ENCODE data around the gene DNAJB2. TPM values are rescaled to one million over a fixed set of nuclear protein-coding genes. Genes with fewer than 3 reads are reported as not detected.

Gene DNAJB2
- total and polyA plus RNA-seq, 7 experiments from 2014 or later, result 6.7 to 134 (median 107) TPM

DNA sequence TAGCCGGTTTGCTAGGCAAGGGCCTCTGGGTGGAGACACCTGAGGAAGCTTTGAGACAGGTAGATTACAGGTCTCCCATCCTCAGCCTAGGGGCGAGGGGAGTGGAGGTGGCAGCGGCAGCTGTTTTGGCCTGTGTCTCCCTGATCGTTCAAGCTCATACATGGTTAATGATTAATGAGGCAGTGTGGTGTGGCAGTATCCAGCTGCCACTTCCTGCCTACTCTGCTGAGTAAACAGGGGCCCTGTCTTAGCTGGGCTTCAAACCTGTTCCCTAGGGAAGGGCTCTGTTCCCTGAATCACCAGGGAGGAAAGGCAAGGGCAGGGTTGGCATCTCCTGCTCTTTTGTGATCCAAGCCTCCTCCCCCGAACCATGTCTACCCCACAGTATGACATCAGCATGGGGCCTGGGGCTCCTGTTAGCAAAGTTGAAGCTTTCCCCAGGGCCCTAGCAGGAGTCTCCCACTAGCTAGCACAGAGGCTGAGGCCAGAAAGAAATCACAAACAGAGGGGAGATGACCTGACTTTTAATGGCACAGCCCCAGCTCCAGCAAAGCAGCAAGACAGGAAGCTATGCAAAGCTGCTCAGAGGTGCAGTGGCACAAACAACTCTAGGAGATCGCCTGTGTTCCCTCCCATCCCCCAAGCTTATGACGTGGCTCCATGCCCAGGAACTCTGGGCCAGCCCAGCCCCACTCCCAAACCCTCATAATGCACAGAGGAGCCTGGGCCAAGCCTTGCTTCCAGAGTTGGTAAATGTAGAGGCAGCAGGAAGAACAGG lies 29.8 kb upstream of the DNAJB2 start:
- H3K36me3 ChIP-seq (ENCODE audit: control insufficient read depth in 2 of 3, insufficient read depth in 3 of 3, low read length in 3 of 3), result peaks cover 11 to 48% (median 17%) of the 10 kb centered on the region in 3 experiments
- CTCF ChIA-PET, result interaction anchor here (0.5 to 2.9 kb wide), 12 partner anchors 8 to 139 kb away, joined by 3 to 14 read pairs (median 4); partner anchors contain the start of genes ANKZF1, ATG9A and DNPEP
- intact Hi-C loops (cut with micrococcal nuclease), result loop anchor here (5.0 kb wide), 4 partner anchors 348 to 1032 kb away; partner anchors contain the start of genes STK11IP (in 2 of the 2), ARPC2 (in 1 of the 2), CTDSP1 (in 1 of the 2) and TTLL4 (in 1 of the 2)
- Mint-ChIP-seq H3K27me3 (peaks cover 0 to 2% (median 0%) of the 10 kb centered on the region in 5 donors), H3K4me1 (peaks cover 44 to 79% (median 76%) of the 10 kb centered on the region in 7 donors), H3K4me3 (peak overlapping the region; percentile 82 to 100 (median 92)), H3K9me3 (peaks cover 0 to 10% (median 0%) of the 10 kb centered on the region in 11 donors), H3K36me3 (peaks cover 5 to 58% (median 36%) of the 10 kb centered on the region in 5 donors), H3K27ac (peak overlapping the region; percentile 88 to 99 (median 97))
- H3K27ac ChIP-seq (ENCODE audit: low read depth, low read length), result peak overlapping the region; percentile 89
- H3K4me1 ChIP-seq (ENCODE audit: control insufficient read depth in 2 of 2, insufficient read depth in 2 of 2, low read length in 2 of 2), result peaks cover 72% of the 10 kb centered on the region in 2 donors
- DNase-seq, result peak in 8 of 9 donors; percentile 36 to 63 (median 53)
- no peaks in the 10 kb centered on the region for H3K9me3 ChIP-seq (ENCODE audit: control insufficient read depth in 2 of 3, low read length in 3 of 3)
- ATAC-seq, result no peak
- peak overlapping the region; percentile 65 for H3K4me3 ChIP-seq (ENCODE audit: low read length)
- POLR2A ChIA-PET, result interaction anchor here (0.9 to 14.3 kb wide), 15 partner anchors 9 to 358 kb away, joined by 3 to 575 read pairs (median 11); partner anchors contain the start of genes ABCB6, ANKZF1, ATG9A and CNPPD1
- H3K27me3 ChIP-seq (ENCODE audit: control insufficient read depth in 2 of 2, insufficient read depth in 2 of 2, low read length in 2 of 2), result no peaks in the 10 kb centered on the region

DNA sequence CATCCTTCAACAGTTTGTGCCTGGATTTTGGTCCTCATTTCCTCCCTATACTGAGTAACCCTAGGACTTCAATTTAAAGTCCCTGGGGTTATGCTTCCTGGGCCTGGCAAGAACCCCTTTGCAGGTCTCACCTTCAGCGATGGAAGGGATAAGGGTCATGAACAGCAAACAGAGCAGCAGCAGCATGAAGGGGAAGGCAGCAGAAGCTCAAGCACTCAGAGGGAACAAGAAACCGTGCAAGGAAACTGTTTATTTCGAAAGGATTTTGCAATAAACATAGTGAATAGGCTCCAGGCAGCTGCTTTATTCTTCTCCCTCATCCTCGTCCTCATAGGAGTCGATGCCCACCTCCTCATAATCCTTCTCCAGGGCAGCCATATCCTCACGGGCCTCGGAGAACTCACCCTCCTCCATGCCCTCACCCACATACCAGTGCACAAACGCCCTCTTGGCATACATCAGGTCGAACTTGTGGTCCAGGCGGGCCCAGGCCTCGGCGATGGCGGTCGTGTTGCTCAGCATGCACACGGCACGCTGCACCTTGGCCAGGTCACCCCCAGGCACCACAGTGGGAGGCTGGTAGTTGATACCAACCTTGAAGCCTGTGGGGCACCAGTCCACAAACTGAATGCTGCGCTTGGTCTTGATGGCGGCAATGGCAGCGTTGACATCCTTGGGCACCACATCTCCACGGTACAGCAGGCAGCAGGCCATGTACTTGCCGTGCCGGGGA lies 29.0 kb upstream of the DNAJB2 start:
- H3K36me3 ChIP-seq (ENCODE audit: control insufficient read depth in 2 of 3, insufficient read depth in 3 of 3, low read length in 3 of 3), result peaks cover 11 to 49% (median 17%) of the 10 kb centered on the region in 3 experiments
- ChIA-PET POLR2A (interaction anchor here (1.1 to 14.3 kb wide), 16 partner anchors 8 to 137 kb away, joined by 3 to 575 read pairs (median 11); partner anchors contain the start of genes ABCB6, ANKZF1, ATG9A and CNPPD1), CTCF (interaction anchor here (0.9 to 2.9 kb wide), 6 partner anchors 18 to 45 kb away, joined by 3 to 14 read pairs (median 5); partner anchors contain the start of genes ANKZF1 and ATG9A)
- H3K27ac Mint-ChIP-seq, result peak overlapping the region; percentile 88 to 99 (median 97)
- peak overlapping the region; percentile 89 for H3K27ac ChIP-seq (ENCODE audit: low read depth, low read length)
- peaks cover 65 to 71% of the 10 kb centered on the region in 2 donors for H3K4me1 ChIP-seq (ENCODE audit: control insufficient read depth in 2 of 2, insufficient read depth in 2 of 2, low read length in 2 of 2)
- peaks cover 0 to 2% (median 0%) of the 10 kb centered on the region in 5 donors for H3K27me3 Mint-ChIP-seq
- ATAC-seq, result no peak
- no peaks in the 10 kb centered on the region for H3K27me3 ChIP-seq (ENCODE audit: control insufficient read depth in 2 of 2, insufficient read depth in 2 of 2, low read length in 2 of 2)
- H3K36me3 Mint-ChIP-seq, result peaks cover 5 to 58% (median 36%) of the 10 kb centered on the region in 5 donors
- DNase-seq, result no peak
- peaks cover 0 to 14% (median 0%) of the 10 kb centered on the region in 11 donors for H3K9me3 Mint-ChIP-seq
- H3K4me3 Mint-ChIP-seq, result peak overlapping the region; percentile 82 to 100 (median 92)
- H3K9me3 ChIP-seq (ENCODE audit: control insufficient read depth in 2 of 3, low read length in 3 of 3), result no peaks in the 10 kb centered on the region
- intact Hi-C loops (cut with micrococcal nuclease), result loop anchor here (5.0 to 10.0 kb wide), 4 partner anchors 353 to 965 kb away; partner anchors contain the start of genes CNOT9 (in 1 of the 2), CTDSP1 (in 1 of the 2) and USP37 (in 1 of the 2)
- H3K4me1 Mint-ChIP-seq, result peaks cover 44 to 77% (median 74%) of the 10 kb centered on the region in 7 donors
- peak overlapping the region; percentile 65 for H3K4me3 ChIP-seq (ENCODE audit: low read length)

DNA sequence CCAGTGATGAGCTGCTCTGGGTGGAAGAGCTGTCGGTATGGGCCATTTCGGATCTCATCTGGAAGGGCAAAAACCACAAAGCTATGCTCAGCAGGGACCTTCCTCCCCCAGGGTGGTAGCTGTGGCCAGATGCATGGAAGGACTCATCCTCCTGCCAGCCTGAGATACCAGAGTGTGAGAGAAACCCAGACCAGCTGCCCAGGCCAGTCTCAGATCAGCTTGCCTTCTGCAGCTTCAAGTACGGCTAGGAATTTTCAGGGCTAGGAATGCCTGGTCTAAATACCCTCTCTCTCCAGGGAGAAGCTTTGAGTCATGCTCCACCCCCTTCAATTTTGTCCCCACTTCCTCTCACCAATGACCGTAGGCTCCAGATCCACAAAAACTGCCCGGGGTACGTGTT lies 27.5 kb upstream of the DNAJB2 start:
- ChIA-PET POLR2A (interaction anchor here (0.8 to 14.3 kb wide), 14 partner anchors 14 to 371 kb away, joined by 3 to 575 read pairs (median 6); partner anchors contain the start of genes ABCB6, ANKZF1, ATG9A and CNPPD1), CTCF (interaction anchor here (0.6 to 2.2 kb wide), 7 partner anchors 21 to 82 kb away, joined by 3 to 11 read pairs (median 4); partner anchors contain the start of genes CNPPD1 and SLC23A3)
- Histone ChIP-seq H3K4me1 (ENCODE audit: control insufficient read depth in 2 of 2, insufficient read depth in 2 of 2, low read length in 2 of 2) (peaks cover 54 to 61% of the 10 kb centered on the region in 2 donors), H3K9me3 (ENCODE audit: control insufficient read depth in 2 of 3, low read length in 3 of 3) (no peaks in the 10 kb centered on the region), H3K36me3 (ENCODE audit: control insufficient read depth in 2 of 3, insufficient read depth in 3 of 3, low read length in 3 of 3) (peaks cover 11 to 46% (median 17%) of the 10 kb centered on the region in 3 experiments), H3K4me3 (ENCODE audit: low read length) (peak overlapping the region; percentile 79), H3K27me3 (ENCODE audit: control insufficient read depth in 2 of 2, insufficient read depth in 2 of 2, low read length in 2 of 2) (no peaks in the 10 kb centered on the region), H3K27ac (ENCODE audit: low read depth, low read length) (peak overlapping the region; percentile 95)
- Mint-ChIP-seq H3K9me3 (peaks cover 0 to 8% (median 0%) of the 10 kb centered on the region in 11 donors), H3K4me3 (peak overlapping the region; percentile 82 to 100 (median 92)), H3K36me3 (peaks cover 5 to 57% (median 36%) of the 10 kb centered on the region in 5 donors), H3K27me3 (no peaks in the 10 kb centered on the region), H3K27ac (peak overlapping the region; percentile 88 to 99 (median 93)), H3K4me1 (peaks cover 43 to 77% (median 70%) of the 10 kb centered on the region in 7 donors)
- ATAC-seq, result no peak
- DNase-seq, result no peak
- intact Hi-C loops (cut with micrococcal nuclease), result loop anchor here (5.0 to 10.0 kb wide), 4 partner anchors 354 to 967 kb away; partner anchors contain the start of genes CNOT9 (in 1 of the 2), CTDSP1 (in 1 of the 2) and USP37 (in 1 of the 2)

DNA sequence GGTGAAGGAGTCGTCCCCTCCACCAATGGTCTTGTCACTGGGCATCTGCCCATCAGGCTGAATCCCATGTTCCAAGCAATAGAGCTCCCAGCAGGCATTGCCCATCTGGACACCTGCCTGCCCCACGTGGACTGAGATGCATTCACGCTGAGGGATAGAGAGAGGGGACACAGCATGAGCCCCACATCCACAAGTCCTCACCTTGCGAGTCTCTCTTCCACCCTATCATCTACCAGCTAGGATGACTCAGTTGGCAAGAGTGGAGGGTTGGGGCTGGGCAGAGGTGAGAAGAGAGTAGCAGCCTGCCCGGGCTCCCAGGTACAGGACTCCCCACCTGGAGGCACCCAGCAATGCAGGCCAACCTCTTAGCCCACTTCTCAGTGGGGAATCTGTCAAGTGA lies 27.1 kb upstream of the DNAJB2 start:
- Histone ChIP-seq H3K4me1 (ENCODE audit: control insufficient read depth in 2 of 2, insufficient read depth in 2 of 2, low read length in 2 of 2) (peaks cover 50 to 57% of the 10 kb centered on the region in 2 donors), H3K36me3 (ENCODE audit: control insufficient read depth in 2 of 3, insufficient read depth in 3 of 3, low read length in 3 of 3) (peaks cover 11 to 46% (median 17%) of the 10 kb centered on the region in 3 experiments), H3K27me3 (ENCODE audit: control insufficient read depth in 2 of 2, insufficient read depth in 2 of 2, low read length in 2 of 2) (no peaks in the 10 kb centered on the region), H3K9me3 (ENCODE audit: control insufficient read depth in 2 of 3, low read length in 3 of 3) (no peaks in the 10 kb centered on the region), H3K27ac (ENCODE audit: low read depth, low read length) (peak overlapping the region; percentile 95), H3K4me3 (ENCODE audit: low read length) (peak overlapping the region; percentile 79)
- H3K27ac Mint-ChIP-seq, result peak overlapping the region; percentile 88 to 99 (median 94)
- H3K4me3 Mint-ChIP-seq, result peak overlapping the region; percentile 82 to 100 (median 92)
- ChIA-PET POLR2A (interaction anchor here (0.7 to 14.3 kb wide), 17 partner anchors 10 to 79 kb away, joined by 3 to 575 read pairs (median 8); partner anchors contain the start of genes ABCB6, ANKZF1, ATG9A and CNPPD1), CTCF (interaction anchor here (0.8 to 2.2 kb wide), 8 partner anchors 22 to 83 kb away, joined by 3 to 11 read pairs (median 4); partner anchors contain the start of genes CNPPD1 and SLC23A3)
- ATAC-seq, result no peak
- peaks cover 38 to 72% (median 66%) of the 10 kb centered on the region in 7 donors for H3K4me1 Mint-ChIP-seq
- peaks cover 5 to 55% (median 36%) of the 10 kb centered on the region in 5 donors for H3K36me3 Mint-ChIP-seq
- H3K9me3 Mint-ChIP-seq, result peaks cover 0 to 8% (median 0%) of the 10 kb centered on the region in 11 donors
- H3K27me3 Mint-ChIP-seq, result no peaks in the 10 kb centered on the region
- intact Hi-C loops (cut with micrococcal nuclease), result loop anchor here (5.0 to 10.0 kb wide), 4 partner anchors 355 to 967 kb away; partner anchors contain the start of genes CNOT9 (in 1 of the 2), CTDSP1 (in 1 of the 2) and USP37 (in 1 of the 2)
- peak in 3 of 9 donors; percentile 9 to 38 (median 12) for DNase-seq

- Histone ChIP-seq H3K27me3 (ENCODE audit: control insufficient read depth in 2 of 2, insufficient read depth in 2 of 2, low read length in 2 of 2) (no peaks in the 10 kb centered on the region), H3K36me3 (ENCODE audit: control insufficient read depth in 2 of 3, insufficient read depth in 3 of 3, low read length in 3 of 3) (peaks cover 11 to 46% (median 17%) of the 10 kb centered on the region in 3 experiments), H3K4me1 (ENCODE audit: control insufficient read depth in 2 of 2, insufficient read depth in 2 of 2, low read length in 2 of 2) (peaks cover 46 to 52% of the 10 kb centered on the region in 2 donors), H3K9me3 (ENCODE audit: control insufficient read depth in 2 of 3, low read length in 3 of 3) (no peaks in the 10 kb centered on the region), H3K4me3 (ENCODE audit: low read length) (peak overlapping the region; percentile 79), H3K27ac (ENCODE audit: low read depth, low read length) (peak overlapping the region; percentile 95)
- peak overlapping the region; percentile 88 to 99 (median 94) for H3K27ac Mint-ChIP-seq
- DNase-seq (peak in 2 of 9 donors; percentile 44 to 52), ATAC-seq (no peak)
- ChIA-PET CTCF (interaction anchor here (0.8 to 2.2 kb wide), 7 partner anchors 22 to 83 kb away, joined by 3 to 11 read pairs (median 4); partner anchors contain the start of genes CNPPD1 and SLC23A3), POLR2A (interaction anchor here (0.6 to 14.3 kb wide), 18 partner anchors 9 to 961 kb away, joined by 3 to 575 read pairs (median 7); partner anchors contain the start of genes ABCB6, ANKZF1, ATG9A and CNPPD1)
- peaks cover 0 to 8% (median 0%) of the 10 kb centered on the region in 11 donors for H3K9me3 Mint-ChIP-seq
- intact Hi-C loops (cut with micrococcal nuclease), result loop anchor here (5.0 to 10.0 kb wide), 4 partner anchors 355 to 968 kb away; partner anchors contain the start of genes CNOT9 (in 1 of the 2), CTDSP1 (in 1 of the 2) and USP37 (in 1 of the 2)
- no peaks in the 10 kb centered on the region for H3K27me3 Mint-ChIP-seq
- H3K4me1 Mint-ChIP-seq, result peaks cover 36 to 68% (median 61%) of the 10 kb centered on the region in 7 donors
- peak overlapping the region; percentile 82 to 100 (median 92) for H3K4me3 Mint-ChIP-seq
- peaks cover 5 to 53% (median 36%) of the 10 kb centered on the region in 5 donors for H3K36me3 Mint-ChIP-seq
Observed at GRCh38 chr2:219252570-219252899, 26.6 kb upstream of the DNAJB2 start.
